Stomach (tissue), 9 donors: ENCODE results near the gene RIPOR1. TPM values are rescaled to one million over a fixed set of nuclear protein-coding genes. Genes with fewer than 3 reads are reported as not detected.

ENCODE experiments used
- DNase-seq, 2 donors: peaks; one replicate each; pipeline versions ENCODE4 v3.0.0 to v3.0.0-alpha.2; 2013 to 2019
- H3K27ac ChIP-seq, 5 donors: fragments of 200-600 bp in 4 of 5; sonication (generic) in 4 of 5; one replicate each; pipeline ENCODE4 v1.5.1; 2013 to 2019; ENCODE audit warnings: mild to moderate bottlenecking in 1 of 5, moderate library complexity in 1 of 5
- H3K27me3 ChIP-seq, 3 donors: fragments of 200-600 bp; sonication (generic); one replicate each; pipeline ENCODE4 v1.5.1; 2017 to 2019; ENCODE audit warnings: mixed run types in 1 of 3
- H3K36me3 ChIP-seq, 4 donors: fragments of 200-600 bp; sonication (generic); 1 replicate in 3 of 4; 2 replicates in 1 of 4; pipeline ENCODE4 v1.5.1; 2016 to 2019
- H3K4me1 ChIP-seq, 4 donors: fragments of 200-600 bp; sonication (generic); one replicate each; pipeline ENCODE4 v1.5.1; 2016 to 2019
- H3K4me3 ChIP-seq, 4 donors: fragments of 200-600 bp; sonication (generic) in 3 of 4; one replicate each; pipeline ENCODE4 v1.5.1; 2016 to 2019; ENCODE audit warnings: mild to moderate bottlenecking in 1 of 4
- H3K9me3 ChIP-seq, 4 donors: fragments of 200-600 bp; sonication (generic); one replicate each; pipeline ENCODE4 v1.5.1; 2016 to 2019
- EP300 ChIP-seq: sonication (generic); formaldehyde crosslinking; IDR thresholded peaks from one replicate; pipeline ENCODE4 v1.6.1; 2017; ENCODE audit warnings: antibody characterized with exemption
- POLR2A ChIP-seq, 4 donors: fragments of 450-650 bp; IDR thresholded peaks; one replicate each; pipeline ENCODE4 v1.6.1; 2016; ENCODE audit warnings: antibody characterized with exemption in 4 of 4, control low read depth in 2 of 4, mild to moderate bottlenecking in 1 of 4, moderate library complexity in 1 of 4
- POLR2AphosphoS5 ChIP-seq, 3 donors: sonication (generic); formaldehyde crosslinking; IDR thresholded peaks; one replicate each; pipeline ENCODE4 v1.6.1; 2016; ENCODE audit warnings: antibody characterized with exemption in 3 of 3
- WGBS, 5 donors: extraction: QIAGEN DNeasy Blood & Tissue Kit in 3 of 5; methylation state at CpG; one replicate each; pipeline versions ENCODE4 v1.1.5 to v1.1.7; 2013 to 2018; 5-methylcytosine and 5-hydroxymethylcytosine counted together
- intact Hi-C: fragments of 100-400 bp; cut with DNase I; formaldehyde crosslinking; loops from one replicate; pipeline ENCODE4 v1.15.1; 2023; ENCODE audit warnings: low total_unique reads
- polyA plus RNA-seq, 3 donors: library from polyadenylated mRNA; stranded (reverse); fragments of 200-250 nt; gene quantifications; one replicate each; pipeline ENCODE4 v1.2.3, GENCODE V29; 2013
- total RNA-seq, 5 donors: library from RNA; depleted of rRNA; stranded (reverse); fragments of >200 nt; gene quantifications; one replicate each; pipeline versions ENCODE4 v1.1.0 to v1.2.3, GENCODE V29; 2014 to 2016
- TF ChIP-seq, protein P1 (sequence below), 7 experiments: fragments of 450-650 bp in 4 of 7; fragments of 200-600 bp in 3 of 7; sonication (generic) in 3 of 7; IDR thresholded peaks; one replicate each; pipeline ENCODE4 v1.5.1; 2016 to 2019; ENCODE audit warnings: antibody characterized with exemption in 7 of 7, control low read depth in 2 of 7, mild to moderate bottlenecking in 1 of 7
- donor health status: healthy with polysubstance abuse.
- donor health status: Bipolar disorder and iron deficiency.
- donor health status: healthy.

The RIPOR1 gene
- total and polyA plus RNA-seq, 8 donors = 17.2 to 159 (median 27.4) TPM

- TF ChIP-seq, protein P1, sequence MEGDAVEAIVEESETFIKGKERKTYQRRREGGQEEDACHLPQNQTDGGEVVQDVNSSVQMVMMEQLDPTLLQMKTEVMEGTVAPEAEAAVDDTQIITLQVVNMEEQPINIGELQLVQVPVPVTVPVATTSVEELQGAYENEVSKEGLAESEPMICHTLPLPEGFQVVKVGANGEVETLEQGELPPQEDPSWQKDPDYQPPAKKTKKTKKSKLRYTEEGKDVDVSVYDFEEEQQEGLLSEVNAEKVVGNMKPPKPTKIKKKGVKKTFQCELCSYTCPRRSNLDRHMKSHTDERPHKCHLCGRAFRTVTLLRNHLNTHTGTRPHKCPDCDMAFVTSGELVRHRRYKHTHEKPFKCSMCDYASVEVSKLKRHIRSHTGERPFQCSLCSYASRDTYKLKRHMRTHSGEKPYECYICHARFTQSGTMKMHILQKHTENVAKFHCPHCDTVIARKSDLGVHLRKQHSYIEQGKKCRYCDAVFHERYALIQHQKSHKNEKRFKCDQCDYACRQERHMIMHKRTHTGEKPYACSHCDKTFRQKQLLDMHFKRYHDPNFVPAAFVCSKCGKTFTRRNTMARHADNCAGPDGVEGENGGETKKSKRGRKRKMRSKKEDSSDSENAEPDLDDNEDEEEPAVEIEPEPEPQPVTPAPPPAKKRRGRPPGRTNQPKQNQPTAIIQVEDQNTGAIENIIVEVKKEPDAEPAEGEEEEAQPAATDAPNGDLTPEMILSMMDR (IDR thresholded peaks at IDR 0.05) = no peak
- TF ChIP-seq EP300 (no peak), POLR2A (IDR thresholded peaks at IDR 0.05) (no peak), POLR2AphosphoS5 (IDR thresholded peaks at IDR 0.05) (no peak)
- DNase-seq = no peak
- Histone ChIP-seq H3K36me3 (peaks cover 0 to 4% (median 2%) of the 10 kb centered on the region in 4 donors), H3K27me3 (no peaks in the 10 kb centered on the region), H3K27ac (no peak overlapping the region), H3K4me3 (no peak overlapping the region), H3K9me3 (no peaks in the 10 kb centered on the region), H3K4me1 (peaks cover 38 to 87% (median 75%) of the 10 kb centered on the region in 4 donors)
- intact Hi-C loops = no loop called here
Measured at GRCh38 chr16:67534431-67534830, 5.8 kb downstream of the RIPOR1 start.

DNA sequence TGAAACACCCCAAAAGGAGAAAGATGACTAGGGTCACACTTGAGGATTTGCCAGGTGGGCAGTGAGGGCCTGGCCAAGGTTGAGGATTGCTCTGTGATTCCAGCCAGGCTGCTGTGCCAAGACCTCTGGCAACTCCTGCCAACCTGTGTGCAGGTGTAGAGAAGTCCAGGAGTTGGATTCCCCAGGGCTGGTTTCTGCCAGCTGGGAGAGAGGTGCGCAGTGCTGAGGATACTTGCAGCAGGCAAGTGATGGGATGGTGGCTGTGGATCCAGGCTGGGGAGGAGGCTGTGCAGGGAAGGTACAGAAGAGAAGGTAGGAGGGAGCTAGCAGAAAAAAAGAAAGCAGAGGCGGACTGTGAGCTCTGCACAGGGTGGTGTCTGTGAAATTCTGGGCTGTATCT lies 6.6 kb downstream of the RIPOR1 start:
- WGBS, 5 donors = 71 to 94% (median 78%) methylated on average over 2 of the region's 2 CpGs
- no peaks in the 10 kb centered on the region for H3K27me3 ChIP-seq
- TF ChIP-seq, protein P1 (IDR thresholded peaks at IDR 0.05) = no peak
- TF ChIP-seq POLR2A (IDR thresholded peaks at IDR 0.05) = no peak
- TF ChIP-seq EP300 = no peak
- TF ChIP-seq POLR2AphosphoS5 (IDR thresholded peaks at IDR 0.05) = no peak
- no peak for DNase-seq
- peaks cover 38 to 87% (median 71%) of the 10 kb centered on the region in 4 donors for H3K4me1 ChIP-seq
- H3K36me3 ChIP-seq = peaks cover 0 to 12% (median 10%) of the 10 kb centered on the region in 4 donors
- intact Hi-C loops = no loop called here
- no peak overlapping the region for H3K27ac ChIP-seq
- H3K9me3 ChIP-seq = no peaks in the 10 kb centered on the region
- H3K4me3 ChIP-seq = no peak overlapping the region

DNA sequence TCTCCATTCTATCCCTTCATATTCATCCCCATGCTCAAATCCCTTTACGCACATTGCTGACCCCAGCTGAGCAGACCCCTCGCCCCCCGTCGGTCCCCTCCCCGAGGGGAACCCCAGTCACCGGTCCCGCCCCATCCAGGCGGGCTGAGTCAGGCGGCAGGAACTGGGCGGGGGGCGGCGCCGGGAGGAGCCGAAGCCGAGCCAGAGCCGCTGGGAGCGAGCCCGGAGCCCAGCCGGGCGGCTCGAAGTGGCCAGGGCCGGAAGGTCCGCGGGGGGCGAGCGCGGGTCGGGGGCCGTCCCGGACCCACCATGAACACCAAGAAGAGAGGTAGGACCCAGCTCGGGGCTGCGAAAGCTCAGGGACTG lies 8.6 kb downstream of the RIPOR1 start:
- intact Hi-C loops = no loop called here
- peak; percentile 58 to 92 for DNase-seq
- H3K36me3 ChIP-seq = peaks cover 11 to 32% (median 30%) of the 10 kb centered on the region in 4 donors
- H3K9me3 ChIP-seq = no peaks in the 10 kb centered on the region
- H3K27me3 ChIP-seq = no peaks in the 10 kb centered on the region
- peaks cover 29 to 84% (median 56%) of the 10 kb centered on the region in 4 donors for H3K4me1 ChIP-seq
- TF ChIP-seq POLR2A (IDR thresholded peaks at IDR 0.05) = no peak
- TF ChIP-seq POLR2AphosphoS5 (IDR thresholded peaks at IDR 0.05) = peak in 2 of 3 donors; percentile 50 to 54
- H3K27ac ChIP-seq = peak overlapping the region; percentile 53 to 86 (median 83)
- 1 to 3% (median 1%) methylated on average over 9 to 32 of the region's 32 CpGs for WGBS, 5 donors
- peak overlapping the region; percentile 59 to 68 (median 64) for H3K4me3 ChIP-seq

- H3K27me3 ChIP-seq = no peaks in the 10 kb centered on the region
- TF ChIP-seq EP300 = no peak
- TF ChIP-seq POLR2AphosphoS5 (IDR thresholded peaks at IDR 0.05) = peak in 1 of 3 donors; percentile 23
- TF ChIP-seq, protein P1 (IDR thresholded peaks at IDR 0.05) = no peak
- H3K9me3 ChIP-seq = no peaks in the 10 kb centered on the region
- peak overlapping the region; percentile 59 to 68 (median 64) for H3K4me3 ChIP-seq
- 0 to 4% (median 1%) methylated on average over 31 to 97 of the region's 97 CpGs for WGBS, 5 donors
- H3K36me3 ChIP-seq = peaks cover 15 to 39% (median 37%) of the 10 kb centered on the region in 4 donors
- peak overlapping the region; percentile 53 to 86 (median 83) for H3K27ac ChIP-seq
- peak; percentile 58 to 88 for DNase-seq
- H3K4me1 ChIP-seq = peaks cover 29 to 84% (median 52%) of the 10 kb centered on the region in 4 donors
- intact Hi-C loops = no loop called here
Measured at GRCh38 chr16:67537636-67538591, 9.3 kb downstream of the RIPOR1 start.
